Measurements from ENCODE around the gene ANKRD37.
"Not testable (repeated sequence)": the region's sequence is repeated elsewhere in the genome, so short reads cannot be mapped to it uniquely, and the experiment has no call there.

The ANKRD37 gene, protein sequence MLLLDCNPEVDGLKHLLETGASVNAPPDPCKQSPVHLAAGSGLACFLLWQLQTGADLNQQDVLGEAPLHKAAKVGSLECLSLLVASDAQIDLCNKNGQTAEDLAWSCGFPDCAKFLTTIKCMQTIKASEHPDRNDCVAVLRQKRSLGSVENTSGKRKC

DNA sequence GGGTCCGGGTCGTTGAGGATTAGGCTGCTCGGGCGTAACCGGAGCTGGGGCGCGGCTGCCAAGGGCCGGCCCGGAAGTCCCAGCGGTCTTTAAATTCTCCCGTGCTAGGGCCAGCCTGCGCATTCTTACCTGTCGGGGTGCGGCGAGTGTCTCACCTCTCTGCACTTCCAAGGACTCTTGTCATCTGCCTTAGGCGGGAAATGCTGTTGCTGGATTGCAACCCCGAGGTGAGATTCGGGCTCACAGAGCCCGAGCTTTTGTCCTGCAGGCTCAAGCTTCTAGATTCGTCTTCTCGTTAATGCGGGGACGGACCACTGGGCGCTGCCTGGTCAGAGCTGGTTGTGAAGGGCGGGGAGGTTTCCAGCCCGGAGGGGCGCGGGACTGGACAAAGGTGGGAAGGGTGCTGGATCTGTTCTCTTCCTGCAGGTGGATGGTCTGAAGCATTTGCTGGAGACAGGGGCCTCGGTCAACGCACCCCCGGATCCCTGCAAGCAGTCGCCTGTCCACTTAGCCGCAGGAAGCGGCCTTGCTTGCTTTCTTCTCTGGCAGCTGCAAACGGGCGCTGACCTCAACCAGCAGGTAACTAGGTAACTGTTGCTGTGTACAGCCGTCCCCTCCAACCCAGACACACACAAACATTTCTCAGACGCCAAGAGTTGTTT is at the start of gene ANKRD37:
TSS of gene ANKRD37 (plus strand) at position 118 of the 662 bp plus-strand sequence. CDS start at position 201, 83 bp downstream.
- no peak for DNase-seq

DNA sequence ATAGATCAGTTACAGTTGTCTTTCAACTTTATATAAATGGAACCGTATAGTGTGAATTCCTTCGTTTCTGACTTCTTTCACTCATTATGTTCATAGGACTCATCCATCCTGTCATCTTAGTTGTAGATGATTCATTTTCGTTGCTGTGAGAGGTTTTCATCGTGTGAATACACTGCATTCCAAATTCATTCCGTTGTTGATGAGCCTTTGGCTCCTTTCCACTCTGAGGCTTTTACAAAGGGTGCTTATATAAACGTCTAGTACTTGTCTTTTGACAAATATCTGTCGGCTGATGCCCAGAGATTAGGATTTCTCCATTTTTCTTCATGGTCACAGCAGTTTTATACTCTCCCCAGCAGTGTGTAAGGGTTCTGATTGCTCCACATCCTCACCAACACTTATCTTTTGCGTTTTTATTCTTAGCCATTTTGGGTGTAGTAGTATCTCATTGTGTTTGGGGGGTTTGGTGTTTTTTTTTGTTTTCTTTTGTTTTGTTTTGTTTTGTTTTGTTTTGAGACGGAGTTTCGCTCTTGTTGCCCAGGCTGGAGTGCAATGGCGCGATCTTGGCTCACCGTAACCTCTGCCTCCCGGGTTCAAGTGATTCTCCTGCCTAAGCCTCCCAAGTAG is 49.6 kb upstream of the ANKRD37 start:
- no peak for DNase-seq

DNA sequence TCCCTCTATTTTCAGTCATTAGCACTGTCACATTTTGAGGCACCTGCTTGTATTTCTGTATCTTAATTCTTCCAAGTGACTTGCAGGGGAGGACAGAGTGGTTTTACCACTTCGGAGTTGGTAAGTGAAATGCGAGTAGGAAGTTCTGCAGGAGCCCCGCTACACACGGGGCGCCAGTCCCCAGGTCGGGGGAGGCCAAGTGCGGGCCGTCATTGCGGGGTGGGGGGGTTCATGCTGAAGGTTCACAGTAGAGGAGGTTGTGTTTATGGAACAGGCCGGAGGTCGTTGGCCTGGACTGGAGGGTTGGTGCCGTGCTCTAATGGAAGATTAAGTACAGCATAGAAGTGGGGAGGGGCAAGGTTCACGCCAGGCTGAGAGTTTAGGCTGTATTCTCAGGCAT is 45.0 kb upstream of the ANKRD37 start:
- DNase-seq, result no peak

GRCh38 chr4:185352202-185352601 is 44.4 kb upstream of the ANKRD37 start:
- DNase-seq, result no peak

GRCh38 chr4:185352741-185353140 is 43.9 kb upstream of the ANKRD37 start:
- DNase-seq, result no peak

DNA sequence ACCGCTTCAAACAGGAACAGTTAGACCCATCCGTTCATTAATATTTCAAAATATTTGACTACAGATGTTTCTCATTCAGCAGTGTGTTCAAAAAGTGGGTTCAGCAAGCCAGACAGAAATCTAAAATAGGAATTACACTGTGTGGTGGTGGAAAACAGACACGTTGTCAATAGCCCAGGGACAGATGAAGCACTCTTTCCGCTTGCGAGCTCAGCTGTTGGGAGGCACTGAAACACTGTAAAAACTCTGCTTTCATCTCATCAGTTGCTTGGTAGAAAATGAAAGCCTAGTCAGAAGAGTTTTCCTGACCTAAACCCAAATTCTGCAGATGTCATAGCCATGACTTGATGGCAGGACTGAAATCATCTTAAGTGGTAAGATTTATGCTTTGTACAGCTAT is 39.4 kb upstream of the ANKRD37 start:
- DNase-seq, result no peak

- no peak for DNase-seq
Measured at GRCh38 chr4:185357733-185358440, 38.8 kb upstream of the ANKRD37 start.

GRCh38 chr4:185358514-185358913 is 38.1 kb upstream of the ANKRD37 start:
- no peak for DNase-seq

DNA sequence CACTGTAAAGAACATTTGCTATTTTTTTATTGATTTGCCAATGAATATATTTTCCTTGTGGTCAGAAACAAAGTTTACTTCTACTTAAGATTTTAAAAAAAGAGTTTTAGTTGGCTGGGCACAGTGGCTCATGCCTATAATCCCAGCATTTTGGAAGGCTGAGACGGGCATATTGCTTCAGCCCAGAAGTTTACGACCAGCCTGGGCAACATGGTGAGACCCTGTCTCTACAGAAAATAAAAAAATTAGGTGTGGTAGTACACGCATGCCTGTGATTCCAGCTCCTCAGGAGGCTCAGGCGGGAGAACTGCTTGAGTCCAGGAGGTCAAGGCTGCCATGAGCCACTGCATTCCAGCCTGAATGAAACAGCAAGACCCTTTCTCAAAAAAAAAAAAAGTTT is 37.7 kb upstream of the ANKRD37 start:
- DNase-seq, result no peak

DNA sequence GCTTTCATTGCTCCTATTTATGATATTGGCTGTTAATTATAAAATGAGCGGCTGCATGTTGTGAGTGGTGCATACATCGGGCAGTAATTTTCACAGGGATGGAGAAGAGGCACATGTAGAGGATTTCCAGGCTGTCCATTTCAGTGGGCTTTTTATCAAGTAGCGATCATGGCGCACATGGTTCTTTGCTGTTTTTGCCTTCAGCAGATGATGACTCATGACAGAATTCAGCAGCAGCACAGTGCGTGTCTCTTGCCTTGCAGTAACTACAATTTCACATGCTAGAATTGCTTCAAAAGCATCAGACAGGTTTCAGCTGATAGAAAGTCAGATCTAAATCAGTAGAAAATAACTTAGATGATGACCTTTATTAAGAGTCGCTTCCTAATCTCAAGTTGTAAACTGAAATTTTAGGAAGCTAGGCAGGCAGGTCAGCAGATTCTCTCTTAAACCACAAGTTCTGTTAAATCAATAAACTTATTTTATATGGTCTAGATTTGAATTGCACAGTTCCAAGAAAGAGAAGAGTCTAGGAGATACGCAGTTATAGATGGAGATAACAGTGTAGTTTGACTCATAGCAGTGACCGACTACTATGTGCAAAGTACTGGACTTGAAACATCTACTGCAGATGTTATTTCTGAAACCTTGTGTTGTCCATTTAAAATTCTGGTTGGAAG is 36.7 kb upstream of the ANKRD37 start:
- DNase-seq, result no peak

GRCh38 chr4:185361872-185362271 is 34.8 kb upstream of the ANKRD37 start:
- DNase-seq, result no peak

- DNase-seq, result not testable (repeated sequence)
Measured at GRCh38 chr4:185362570-185362969, 34.1 kb upstream of the ANKRD37 start.

DNA sequence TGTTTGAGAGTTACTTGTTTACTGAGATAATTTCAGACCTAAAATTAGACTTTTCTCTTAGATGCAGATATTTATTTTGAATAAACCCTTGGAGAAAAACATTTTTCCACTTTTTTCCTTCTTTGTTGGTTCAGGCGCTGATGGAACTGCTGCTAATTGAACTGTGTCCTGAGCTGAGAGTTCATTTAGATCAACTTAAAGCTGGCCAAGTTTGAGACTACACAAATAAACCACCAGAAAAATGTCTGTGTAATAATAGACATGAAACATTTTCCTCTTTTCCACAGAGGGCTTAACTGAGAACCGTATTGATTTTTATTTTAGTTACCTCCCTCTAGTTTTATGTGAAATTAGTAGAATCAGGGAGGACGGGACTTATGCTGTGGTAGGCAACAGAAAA is 33.4 kb upstream of the ANKRD37 start:
- no peak for DNase-seq

GRCh38 chr4:185364886-185365285 is 31.8 kb upstream of the ANKRD37 start:
- DNase-seq, result no peak

DNA sequence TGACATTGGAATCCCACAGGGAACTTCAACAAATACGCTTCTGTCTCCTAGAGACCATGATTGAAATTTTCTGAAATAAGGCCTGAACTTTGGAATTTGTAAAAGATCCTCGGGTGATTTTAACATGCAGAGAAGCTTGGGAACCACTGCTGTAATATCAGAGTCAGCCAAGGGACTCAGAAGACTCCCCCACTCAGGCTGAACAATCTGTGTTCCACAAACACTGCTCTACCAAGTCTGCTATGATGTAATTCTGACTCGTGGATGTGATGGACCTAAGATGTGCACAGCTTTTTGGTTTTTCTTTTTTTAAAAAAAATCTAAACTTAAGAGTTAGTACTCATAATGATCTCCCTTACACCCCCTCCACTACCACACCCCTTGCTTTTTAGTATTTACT is 26.9 kb upstream of the ANKRD37 start:
- no peak for DNase-seq

DNA sequence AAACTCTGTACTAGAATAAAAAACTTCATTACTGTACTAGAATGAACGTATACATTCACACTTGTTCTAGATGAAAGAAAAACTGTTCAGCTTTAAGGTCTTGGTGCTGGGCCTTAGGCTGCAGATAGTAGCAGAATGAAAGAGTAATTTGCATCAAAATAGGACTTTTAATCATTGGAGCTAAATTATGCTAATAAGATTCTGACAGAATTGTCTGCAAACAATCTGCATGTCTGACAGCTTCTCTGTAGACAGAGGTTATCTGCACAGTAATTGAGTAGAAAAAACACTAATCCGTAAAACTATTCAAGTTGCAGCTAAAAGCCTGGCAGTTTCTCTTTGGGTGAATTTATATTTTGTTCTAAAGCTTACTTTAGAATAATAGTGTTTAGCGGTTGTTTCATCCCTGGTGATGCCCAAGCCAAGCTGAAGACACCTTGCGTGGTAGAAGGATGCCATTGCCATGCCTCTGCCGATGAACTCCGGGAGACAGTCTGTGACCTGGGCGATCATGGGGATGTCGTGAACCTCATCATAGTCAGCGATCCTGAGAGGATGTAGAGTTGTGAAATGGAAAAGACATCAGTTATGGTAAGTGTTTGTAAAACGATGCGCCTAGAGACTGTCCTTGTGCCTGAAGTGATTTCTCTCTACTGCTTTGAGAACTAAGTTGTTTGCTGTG is 26.2 kb upstream of the ANKRD37 start:
- no peak for DNase-seq

GRCh38 chr4:185371702-185372101 is 24.9 kb upstream of the ANKRD37 start:
- no peak for DNase-seq

DNA sequence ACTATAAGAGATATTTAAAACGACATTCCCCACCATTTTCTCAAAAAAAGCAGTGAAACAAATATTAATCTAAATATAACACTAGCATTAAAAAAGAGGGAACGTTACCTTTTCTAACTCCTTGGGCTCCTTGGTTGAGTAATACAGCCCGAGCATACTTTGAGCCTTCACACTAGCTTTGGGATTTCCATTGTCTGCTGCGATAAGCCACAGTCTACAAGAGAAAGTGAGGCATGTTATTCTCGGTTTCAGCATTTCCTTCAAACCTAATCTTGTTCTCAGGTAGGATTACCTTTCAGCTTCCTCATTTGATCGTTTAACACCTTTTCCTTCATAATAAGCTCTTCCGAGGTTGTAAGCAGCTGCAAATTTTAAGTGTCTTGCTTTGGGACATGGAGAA is 22.6 kb upstream of the ANKRD37 start:
- no peak for DNase-seq

GRCh38 chr4:185374573-185374972 is 22.1 kb upstream of the ANKRD37 start:
- no peak for DNase-seq

- no peak for DNase-seq
Measured at GRCh38 chr4:185378264-185378663, 18.4 kb upstream of the ANKRD37 start.

DNA sequence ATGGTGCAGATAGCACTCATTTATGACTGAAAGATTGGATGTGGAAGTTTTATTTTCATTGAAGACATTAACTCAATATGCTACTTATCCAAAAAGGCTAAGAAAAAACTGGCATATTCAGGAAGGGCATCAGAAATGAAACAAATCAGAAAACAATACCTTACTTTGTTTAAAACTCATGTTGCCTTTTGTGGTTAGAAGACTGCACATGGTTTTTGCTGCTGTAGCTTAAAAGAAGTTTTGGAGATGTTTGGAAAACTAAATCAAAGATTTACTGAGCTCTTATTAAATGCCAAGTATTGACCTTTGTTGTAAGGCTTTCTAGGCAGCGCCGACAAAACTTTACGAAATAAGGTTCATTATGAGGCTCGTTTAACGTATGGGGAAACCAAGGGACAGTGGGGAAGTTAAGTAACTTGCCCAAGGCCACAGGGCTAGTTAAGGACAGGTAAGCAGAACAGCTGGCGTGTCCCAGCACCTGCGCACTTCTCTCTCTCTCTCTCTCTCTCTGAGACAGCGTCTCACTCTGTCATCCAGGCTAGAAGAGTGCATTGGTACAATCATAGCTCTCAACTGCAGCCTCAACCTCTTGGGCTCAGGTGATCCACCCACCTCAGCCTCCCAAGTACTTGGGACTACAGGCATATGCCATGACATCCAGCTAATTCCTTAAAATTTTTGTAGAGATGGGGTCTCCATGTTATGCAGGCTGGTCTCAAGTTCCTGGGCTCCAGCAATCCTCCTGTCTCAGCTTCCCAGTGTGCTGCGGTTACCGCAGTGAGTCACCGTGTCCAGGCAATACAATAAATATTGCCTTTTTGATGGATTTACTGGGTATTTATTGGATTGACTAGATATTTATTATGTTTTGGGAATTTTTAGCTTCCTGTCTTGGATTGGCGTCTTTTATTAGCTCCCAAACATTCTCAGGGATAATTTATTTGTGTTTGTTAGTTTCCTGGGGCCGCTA is 17.0 kb upstream of the ANKRD37 start:
- DNase-seq, result no peak
